AG10803 (cell line): ENCODE measurements around the gene TPRG1.
A peak's percentile ranks its signal among the peaks of the same experiment; 100 is the strongest.

Source experiments
- DNase-seq: peaks from one replicate; pipeline ENCODE4 v3.0.0; 2010; ENCODE audit warnings: low read depth
- H3K4me3 ChIP-seq: 2 replicates; pipeline ENCODE4 v1.5.1; 2011; ENCODE audit warnings: mild to moderate bottlenecking, low read length, control low read depth
- TF ChIP-seq, protein P1 (sequence below): conservative IDR thresholded peaks from 2 replicates; pipeline ENCODE4 v1.5.1; 2011; ENCODE audit warnings: mild to moderate bottlenecking, low read length, control low read depth, inconsistent platforms

TPRG1 gene

DNA sequence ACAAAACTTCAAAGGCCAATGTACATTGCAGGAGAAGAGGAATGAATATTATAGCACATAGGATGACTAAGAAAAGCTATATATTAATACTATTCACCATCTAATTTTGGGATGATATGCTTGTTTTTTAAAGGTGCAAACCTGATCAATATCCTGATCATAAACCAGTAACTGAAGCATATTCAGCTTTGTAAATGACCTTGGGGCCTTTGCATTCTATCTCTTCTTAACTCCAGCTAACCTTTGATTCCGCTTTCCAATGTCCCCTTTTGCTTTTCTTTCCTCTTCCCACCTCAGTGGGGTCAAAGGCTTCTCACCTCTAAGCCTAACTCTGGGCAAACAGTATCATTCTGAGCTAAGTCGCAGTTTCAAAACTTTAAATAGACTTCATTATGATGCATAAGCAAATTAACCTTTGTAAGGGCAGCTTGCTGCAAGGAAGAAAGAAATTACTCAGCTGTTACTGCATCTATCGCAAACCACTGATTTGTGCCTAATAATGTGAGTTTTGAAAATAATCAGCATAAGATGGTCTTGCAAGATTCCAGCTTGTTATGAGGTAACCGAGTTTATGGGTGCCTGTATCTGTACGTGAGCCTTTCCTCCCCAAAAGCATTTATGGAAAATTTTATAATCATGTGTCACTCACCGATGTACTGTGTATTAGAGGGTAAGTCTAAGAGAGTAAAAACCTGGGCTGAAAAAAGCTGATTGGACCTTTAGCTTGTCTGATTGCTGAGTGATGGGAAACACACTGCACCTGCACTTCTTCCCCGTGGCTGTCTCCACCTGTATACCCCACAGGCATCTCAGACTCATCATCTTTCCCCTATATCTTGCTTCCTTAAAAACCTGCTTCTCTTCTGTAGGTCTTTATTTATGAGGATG, 116.8 kb downstream of the TPRG1 start:
- no peak overlapping the region for H3K4me3 ChIP-seq
- no peak for DNase-seq
- TF ChIP-seq, protein P1, sequence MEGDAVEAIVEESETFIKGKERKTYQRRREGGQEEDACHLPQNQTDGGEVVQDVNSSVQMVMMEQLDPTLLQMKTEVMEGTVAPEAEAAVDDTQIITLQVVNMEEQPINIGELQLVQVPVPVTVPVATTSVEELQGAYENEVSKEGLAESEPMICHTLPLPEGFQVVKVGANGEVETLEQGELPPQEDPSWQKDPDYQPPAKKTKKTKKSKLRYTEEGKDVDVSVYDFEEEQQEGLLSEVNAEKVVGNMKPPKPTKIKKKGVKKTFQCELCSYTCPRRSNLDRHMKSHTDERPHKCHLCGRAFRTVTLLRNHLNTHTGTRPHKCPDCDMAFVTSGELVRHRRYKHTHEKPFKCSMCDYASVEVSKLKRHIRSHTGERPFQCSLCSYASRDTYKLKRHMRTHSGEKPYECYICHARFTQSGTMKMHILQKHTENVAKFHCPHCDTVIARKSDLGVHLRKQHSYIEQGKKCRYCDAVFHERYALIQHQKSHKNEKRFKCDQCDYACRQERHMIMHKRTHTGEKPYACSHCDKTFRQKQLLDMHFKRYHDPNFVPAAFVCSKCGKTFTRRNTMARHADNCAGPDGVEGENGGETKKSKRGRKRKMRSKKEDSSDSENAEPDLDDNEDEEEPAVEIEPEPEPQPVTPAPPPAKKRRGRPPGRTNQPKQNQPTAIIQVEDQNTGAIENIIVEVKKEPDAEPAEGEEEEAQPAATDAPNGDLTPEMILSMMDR = no peak

DNA sequence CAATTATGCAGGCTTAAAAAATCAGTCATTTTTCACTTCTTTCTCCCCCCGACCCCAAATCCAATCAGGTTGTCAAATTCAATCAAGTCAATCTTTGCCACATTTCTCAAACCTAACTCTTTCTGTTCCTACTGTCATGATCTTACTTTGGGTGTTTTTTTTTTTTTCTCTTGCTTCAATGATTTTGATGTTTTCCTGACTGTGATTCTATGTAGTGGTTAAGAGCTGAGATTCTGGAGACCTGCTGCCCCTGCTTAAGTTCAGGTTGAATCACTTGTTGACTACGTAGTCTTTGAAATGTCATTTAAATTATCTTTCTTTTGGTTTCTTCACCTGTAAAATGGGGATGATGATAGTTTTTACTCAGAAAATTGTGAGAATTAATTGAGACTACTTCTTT, 117.5 kb downstream of the TPRG1 start:
- no peak for DNase-seq
- TF ChIP-seq, protein P1 = no peak
- H3K4me3 ChIP-seq = no peak overlapping the region

DNA sequence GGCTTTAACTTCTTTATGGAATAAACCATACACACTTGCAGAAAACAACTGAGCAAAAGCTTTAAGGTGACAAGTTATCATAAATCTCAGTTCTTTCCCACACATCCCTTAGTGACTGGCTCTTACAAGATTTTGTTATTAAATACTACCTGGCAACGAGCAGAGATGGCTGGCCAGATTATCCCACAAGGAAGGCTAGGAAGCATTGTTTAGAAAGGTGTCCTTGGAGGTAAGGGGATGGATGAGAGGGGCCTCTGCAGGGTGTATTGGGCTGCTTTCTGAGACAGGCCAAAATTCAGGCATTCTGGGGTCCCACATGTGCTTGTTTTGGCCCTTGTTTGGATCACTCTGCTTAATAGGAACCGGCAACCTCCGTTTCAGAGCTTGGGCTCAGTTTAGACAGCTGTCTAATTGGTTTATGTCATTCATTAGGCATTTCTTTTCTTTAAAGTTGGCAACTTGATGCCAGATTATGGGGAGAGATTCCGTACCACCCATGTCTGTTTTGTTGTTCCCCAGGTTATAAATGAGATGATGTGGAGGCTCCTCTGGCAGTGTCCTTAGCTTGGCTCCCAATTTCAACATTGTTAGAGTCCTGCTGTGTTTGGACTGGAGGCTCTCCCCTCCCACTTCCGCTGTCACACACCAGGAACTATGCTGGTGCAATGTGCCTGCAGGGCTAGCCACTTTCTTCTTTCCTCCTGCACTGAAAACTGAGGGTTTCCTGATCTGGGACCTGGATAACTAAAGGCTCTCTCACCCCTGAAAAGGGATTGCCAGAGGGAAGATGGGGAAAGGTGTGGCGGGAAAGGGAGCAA, 121.1 kb downstream of the TPRG1 start:
- DNase-seq = peak; percentile 8
- H3K4me3 ChIP-seq = no peak overlapping the region
- TF ChIP-seq, protein P1 = no peak

DNA sequence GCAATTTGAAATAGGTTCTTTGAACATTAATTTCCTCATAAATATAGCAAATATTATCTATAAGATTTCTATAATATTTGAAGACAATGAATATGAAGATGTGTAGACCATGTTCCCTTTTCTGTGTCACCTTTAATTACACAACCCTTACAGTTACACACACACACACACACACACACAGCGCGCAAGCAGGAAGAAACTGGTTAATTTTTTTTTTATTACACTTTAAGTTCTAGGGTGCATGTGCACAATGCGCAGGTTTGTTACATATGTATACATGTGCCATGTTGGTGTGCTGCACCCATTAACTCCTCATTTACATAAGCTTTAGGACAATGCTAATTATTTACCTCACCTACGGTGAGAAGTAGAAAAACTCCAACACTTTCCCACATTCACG, 122.9 kb downstream of the TPRG1 start:
- DNase-seq = no peak
- TF ChIP-seq, protein P1 = no peak
- no peak overlapping the region for H3K4me3 ChIP-seq

DNA sequence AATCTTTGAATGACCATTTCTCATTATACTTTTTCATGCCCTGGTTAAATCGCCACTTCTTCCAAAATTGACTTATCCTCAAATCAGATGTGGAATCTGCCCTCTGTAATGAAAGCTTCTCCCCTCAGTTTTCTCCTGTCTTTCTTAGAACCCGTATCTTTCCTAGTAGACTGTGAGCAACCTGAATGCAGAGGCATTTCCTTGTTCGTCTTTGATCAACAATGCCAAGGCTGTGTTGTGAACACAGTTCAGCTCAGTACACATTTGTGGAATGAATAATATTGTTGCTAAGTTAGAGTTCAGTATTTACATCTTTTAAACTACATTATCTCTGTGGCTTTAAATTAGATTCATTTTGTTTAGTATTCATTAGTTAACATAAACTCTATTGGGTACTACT, 123.3 kb downstream of the TPRG1 start:
- no peak for DNase-seq
- H3K4me3 ChIP-seq = no peak overlapping the region
- TF ChIP-seq, protein P1 = no peak

DNA sequence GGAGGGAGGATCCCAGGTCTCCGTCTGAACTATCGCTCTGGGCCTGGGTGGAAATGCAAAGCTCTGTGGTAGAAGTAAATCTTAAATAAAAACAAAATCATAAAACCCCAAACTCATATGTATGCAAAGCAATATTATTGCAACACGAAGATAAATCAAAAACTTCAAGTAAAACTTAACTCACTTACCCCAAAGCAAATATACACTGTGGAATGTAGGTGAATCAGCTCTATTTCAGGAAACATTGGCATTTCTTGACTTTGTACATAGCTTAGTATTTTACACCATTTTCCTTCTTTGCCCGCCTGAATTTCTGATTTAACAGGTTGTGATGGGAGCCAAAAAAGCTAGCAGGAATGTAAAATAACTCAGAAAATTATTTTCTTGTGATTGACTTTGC, 126.2 kb downstream of the TPRG1 start:
- no peak overlapping the region for H3K4me3 ChIP-seq
- TF ChIP-seq, protein P1 = no peak
- no peak for DNase-seq
